HuH-7.5 (cell line): ENCODE results near the gene EFCAB11.

ENCODE experiments used
- DNase-seq: peaks from one replicate; pipeline ENCODE4 v3.0.0; 2011; ENCODE audit warnings: low spot score

Gene EFCAB11

GRCh38 chr14:89811954-89812575 is 142.5 kb downstream of the EFCAB11 start:
- no peak for DNase-seq

- no peak for DNase-seq
Measured at GRCh38 chr14:89810101-89810500, 144.4 kb downstream of the EFCAB11 start.

DNA sequence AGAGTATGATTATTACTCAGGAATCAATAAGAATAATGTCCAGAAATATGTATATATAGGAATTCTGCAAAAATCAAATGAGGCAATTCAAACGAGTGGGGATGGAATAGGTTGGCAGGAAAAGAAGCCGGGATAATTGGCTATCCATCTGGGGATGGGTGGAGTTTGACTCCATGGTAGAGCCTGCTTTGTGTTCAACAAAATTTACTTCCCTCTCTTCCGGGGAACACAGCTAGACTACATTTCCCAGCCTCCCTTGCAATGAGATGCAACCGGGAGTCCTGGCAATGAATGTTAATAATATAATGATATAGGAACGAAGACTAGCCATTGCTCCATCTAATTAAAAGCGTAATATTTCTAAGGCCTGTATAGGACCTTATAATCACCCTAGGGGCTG is 146.6 kb downstream of the EFCAB11 start:
- no peak for DNase-seq

- DNase-seq = no peak
Measured at GRCh38 chr14:89807151-89807550, 147.4 kb downstream of the EFCAB11 start.

DNA sequence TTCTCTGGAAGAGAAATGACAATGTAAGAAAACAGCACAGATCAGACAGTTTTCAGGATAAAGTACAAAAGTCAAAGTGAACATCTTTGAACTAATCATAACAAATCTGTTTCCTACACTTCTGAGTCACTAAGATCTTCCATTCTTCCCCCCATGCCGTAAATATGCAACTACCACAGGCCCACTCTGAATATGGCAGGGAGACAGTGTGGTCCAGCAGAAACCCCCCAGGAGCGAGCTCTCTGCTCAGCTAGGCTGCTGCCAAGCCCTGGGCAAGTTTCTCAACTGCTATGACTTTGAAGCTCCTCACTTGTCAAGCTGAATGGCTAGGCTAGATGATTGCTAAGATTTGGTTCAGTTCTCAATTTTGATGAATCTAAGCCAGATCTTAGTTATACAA is 148.1 kb downstream of the EFCAB11 start:
- DNase-seq = no peak

DNA sequence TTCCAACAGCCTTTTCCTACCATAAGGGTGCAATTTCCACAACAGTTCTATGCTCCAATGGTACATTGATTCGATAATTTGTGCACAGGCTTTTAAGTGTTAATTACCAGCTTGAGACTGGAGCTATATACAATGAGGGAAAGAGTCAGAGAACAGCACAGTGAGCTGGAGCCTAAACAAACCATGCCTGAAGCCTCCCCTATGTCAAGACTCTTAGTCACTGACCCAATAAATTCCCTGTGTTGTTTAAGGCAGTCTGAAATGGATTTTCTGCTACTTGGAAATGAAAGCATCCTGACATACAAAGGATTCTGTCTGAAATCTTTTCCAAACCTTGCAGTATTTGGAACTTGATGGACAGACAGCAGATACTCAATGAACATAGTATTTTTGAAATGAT is 149.0 kb downstream of the EFCAB11 start:
- DNase-seq = no peak

- no peak for DNase-seq
Measured at GRCh38 chr14:89803542-89803941, 151.0 kb downstream of the EFCAB11 start.

DNA sequence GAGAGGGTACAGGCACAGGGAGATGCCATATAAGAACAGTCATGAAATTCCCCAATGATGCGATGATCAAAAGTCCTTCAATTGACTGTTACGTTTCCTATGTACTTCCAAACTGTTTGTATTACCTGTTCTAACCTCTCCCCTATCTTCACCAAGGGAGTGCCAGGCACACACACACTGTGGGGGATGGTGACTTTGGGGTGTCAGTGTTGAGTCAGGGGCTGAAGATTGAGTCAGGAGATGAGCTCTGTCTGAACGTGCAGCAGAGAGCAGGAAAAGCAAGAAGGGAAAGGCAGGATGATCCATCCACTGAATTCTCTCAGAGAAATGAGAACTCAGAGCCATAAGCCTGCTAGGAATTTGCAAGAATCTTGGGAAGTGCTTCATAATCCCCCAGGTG is 153.4 kb downstream of the EFCAB11 start:
- no peak for DNase-seq

GRCh38 chr14:89798212-89798773 is 156.2 kb downstream of the EFCAB11 start:
- no peak for DNase-seq

GRCh38 chr14:89797148-89797547 is 157.4 kb downstream of the EFCAB11 start:
- DNase-seq = no peak

- DNase-seq = no peak
Measured at GRCh38 chr14:89794096-89794495, 160.4 kb downstream of the EFCAB11 start.

DNA sequence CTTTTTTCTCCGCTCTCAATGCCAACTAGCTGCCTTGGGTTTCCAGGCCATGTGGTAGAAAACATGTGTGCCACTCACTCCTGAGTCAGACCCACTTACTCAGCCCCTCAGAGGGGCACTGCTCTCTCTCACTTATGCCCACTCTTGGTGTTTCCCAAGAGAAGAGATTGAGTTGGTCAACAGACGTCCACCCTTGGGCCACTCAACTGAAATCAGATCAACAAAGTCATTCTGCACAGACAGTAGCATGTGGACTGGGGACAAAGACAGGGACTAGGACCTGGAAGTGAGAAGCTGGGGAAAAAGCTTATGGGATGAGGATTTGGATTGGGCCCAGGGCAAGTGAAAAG is 161.2 kb downstream of the EFCAB11 start:
- no peak for DNase-seq

- DNase-seq = no peak
Measured at GRCh38 chr14:89792489-89793366, 161.8 kb downstream of the EFCAB11 start.

DNA sequence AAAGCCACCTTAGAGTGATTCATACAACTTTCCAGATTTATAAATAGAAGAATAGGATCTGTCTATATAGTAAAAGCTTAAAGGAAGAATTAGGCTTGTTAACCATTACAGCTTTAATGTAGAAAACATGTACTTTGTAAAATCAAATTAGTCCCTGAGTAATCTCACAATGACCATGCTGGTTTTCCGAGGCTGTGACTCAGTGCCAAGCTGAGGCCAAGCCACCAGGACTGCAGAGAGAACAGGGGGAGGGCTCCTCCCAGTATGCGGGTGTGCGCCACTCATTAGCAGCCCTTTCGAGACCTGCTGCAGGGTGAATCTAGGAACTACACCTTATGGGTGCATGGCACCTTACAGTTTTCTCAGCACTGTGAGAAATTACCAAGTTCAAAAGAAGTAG is 167.0 kb downstream of the EFCAB11 start:
- no peak for DNase-seq

- DNase-seq = no peak
Measured at GRCh38 chr14:89781046-89781445, 173.5 kb downstream of the EFCAB11 start.

- no peak for DNase-seq
Measured at GRCh38 chr14:89779707-89780106, 174.8 kb downstream of the EFCAB11 start.

GRCh38 chr14:89775946-89776345 is 178.6 kb downstream of the EFCAB11 start:
- DNase-seq = no peak

DNA sequence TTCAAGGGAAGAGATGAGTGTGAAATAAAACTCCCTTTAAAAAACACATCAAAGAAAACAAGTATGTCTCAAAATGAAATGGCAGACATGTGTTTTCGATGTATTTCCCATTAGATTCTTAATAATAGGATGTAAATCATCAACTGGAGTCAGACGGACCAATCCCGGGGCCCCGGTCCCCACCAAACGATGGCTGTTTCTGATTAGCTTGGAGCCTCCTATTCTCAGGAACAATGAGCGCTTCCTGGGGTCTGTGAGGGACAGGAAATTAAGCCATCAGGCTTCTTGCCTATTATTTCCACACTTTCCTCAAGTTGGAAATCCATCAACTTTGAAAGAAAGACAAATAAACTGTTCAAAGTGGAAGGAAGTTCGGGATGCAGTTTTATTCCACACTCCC is 179.4 kb downstream of the EFCAB11 start:
- DNase-seq = no peak

GRCh38 chr14:89773644-89774316 is 180.8 kb downstream of the EFCAB11 start:
- no peak for DNase-seq

DNA sequence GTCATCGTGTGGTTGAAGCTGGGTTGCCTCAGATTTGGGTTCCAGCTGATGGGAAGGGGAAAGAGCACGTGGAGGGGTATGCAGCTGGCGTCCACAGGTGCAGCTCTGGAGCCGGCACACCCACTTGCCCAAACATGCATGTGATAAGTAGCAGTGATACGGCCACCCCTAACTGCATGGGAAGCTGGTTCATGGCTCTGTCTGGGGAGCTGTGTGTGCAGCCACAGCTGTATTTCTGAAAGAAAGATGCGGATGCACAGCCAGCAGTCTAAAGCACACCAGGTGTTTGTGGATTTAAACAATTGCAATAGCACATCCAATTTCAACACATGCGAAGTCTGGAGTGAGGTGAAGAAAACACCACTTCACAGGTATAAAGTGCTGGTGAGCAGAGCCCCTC is 181.4 kb downstream of the EFCAB11 start:
- DNase-seq = no peak

GRCh38 chr14:89771251-89771650 is 183.3 kb downstream of the EFCAB11 start:
- DNase-seq = no peak

- peak; percentile 17 for DNase-seq
Measured at GRCh38 chr14:89767861-89768268, 186.7 kb downstream of the EFCAB11 start.

DNA sequence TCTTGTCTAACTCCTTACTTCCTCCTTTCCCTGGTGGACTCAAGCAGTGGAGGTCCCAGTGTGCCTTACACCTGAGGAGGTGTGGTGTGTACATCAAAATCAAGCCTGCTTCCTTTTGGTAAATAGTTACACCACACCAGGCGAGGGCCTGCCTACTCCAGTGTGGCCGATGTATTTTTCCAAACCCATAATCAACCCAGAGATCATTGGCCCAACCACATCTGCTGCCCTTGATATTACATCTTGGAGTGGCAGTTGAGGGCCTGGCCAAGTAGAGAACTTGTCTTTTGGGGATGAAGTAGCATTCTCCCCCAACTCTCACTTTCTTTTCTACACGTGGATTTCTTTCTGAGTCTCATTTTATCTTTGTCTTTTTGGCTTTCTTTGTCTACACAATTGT is 187.4 kb downstream of the EFCAB11 start:
- DNase-seq = no peak
